Calu3 (cell line): ENCODE measurements around the gene PLCD1. TPM values are rescaled to one million over a fixed set of nuclear protein-coding genes. Genes with fewer than 3 reads are reported as not detected.

Source experiments
- BruUV-seq: library from RNA; stranded (reverse); fragments of 400-500 nt; replicated peaks from 2 replicates; lab custom pipeline; 2021; lab: Mats Ljungman, UMichigan
- CTCF ChIA-PET: fragments of 300-600 bp; sonication (Branson Sonifier 250); formaldehyde crosslinking; loops from one replicate; lab custom pipeline; 2022; ENCODE audit warnings: antibody characterized with exemption; lab: Charles Lee
- DNase-seq: peaks from one replicate; pipeline ENCODE4 v3.0.0; 2022
- H3K27ac Mint-ChIP-seq: one replicate; pipeline ENCODE4 v1.8.0; 2022; ENCODE audit warnings: mixed read lengths; ENCODE audit not compliant: unreplicated experiment
- H3K27me3 Mint-ChIP-seq: one replicate; pipeline ENCODE4 v1.8.0; 2022; ENCODE audit warnings: mixed read lengths; ENCODE audit not compliant: unreplicated experiment
- H3K36me3 Mint-ChIP-seq: one replicate; pipeline ENCODE4 v1.8.0; 2022; ENCODE audit warnings: mild to moderate bottlenecking, moderate library complexity, mixed read lengths; ENCODE audit not compliant: insufficient read depth, unreplicated experiment
- H3K4me1 Mint-ChIP-seq: one replicate; pipeline ENCODE4 v1.8.0; 2022; ENCODE audit warnings: mild to moderate bottlenecking, low read depth, mixed read lengths; ENCODE audit not compliant: unreplicated experiment
- H3K4me3 Mint-ChIP-seq: one replicate; pipeline ENCODE4 v1.8.0; 2022; ENCODE audit warnings: mild to moderate bottlenecking, low read depth, moderate library complexity, mixed read lengths; ENCODE audit not compliant: unreplicated experiment
- H3K9me3 Mint-ChIP-seq: one replicate; pipeline ENCODE4 v1.8.0; 2022; ENCODE audit warnings: low read depth, mixed read lengths; ENCODE audit not compliant: unreplicated experiment
- CTCF ChIP-seq: fragments of 200-600 bp; IDR thresholded peaks from one replicate; pipeline ENCODE4 v1.8.0; 2022; ENCODE audit warnings: antibody characterized with exemption; ENCODE audit not compliant: unreplicated experiment
- intact Hi-C: fragments of 100-400 bp; cut with micrococcal nuclease; formaldehyde crosslinking; loops from one replicate; pipeline ENCODE4 v1.10.0; 2022; ENCODE audit not compliant: unreplicated experiment
- total RNA-seq: library from RNA; stranded (reverse); gene quantifications from 2 replicates; pipeline ENCODE4 v1.2.3, GENCODE V29; 2022

The PLCD1 gene
- total RNA-seq, 1 experiment from 2014 or later: 9.8 TPM

- CTCF ChIA-PET: no interaction called here
- DNase-seq: no peak
- no peak overlapping the region for H3K4me3 Mint-ChIP-seq
- no peaks in the 10 kb centered on the region for H3K4me1 Mint-ChIP-seq
- no peaks in the 10 kb centered on the region for H3K9me3 Mint-ChIP-seq
- no peak overlapping the region for H3K27ac Mint-ChIP-seq
- intact Hi-C loops: no loop called here
- peaks cover 29% of the 10 kb centered on the region for H3K27me3 Mint-ChIP-seq
- TF ChIP-seq CTCF: no peak
- H3K36me3 Mint-ChIP-seq: no peaks in the 10 kb centered on the region
- BruUV-seq: no TSS peak
Observed at GRCh38 chr3:38051131-38051530, 21.7 kb upstream of the PLCD1 start.

- no peak for TF ChIP-seq CTCF
- H3K4me3 Mint-ChIP-seq: no peak overlapping the region
- H3K4me1 Mint-ChIP-seq: no peaks in the 10 kb centered on the region
- BruUV-seq: no TSS peak
- CTCF ChIA-PET: no interaction called here
- no peak for DNase-seq
- H3K27ac Mint-ChIP-seq: no peak overlapping the region
- intact Hi-C loops: no loop called here
- H3K36me3 Mint-ChIP-seq: no peaks in the 10 kb centered on the region
- H3K9me3 Mint-ChIP-seq: no peaks in the 10 kb centered on the region
- peaks cover 19% of the 10 kb centered on the region for H3K27me3 Mint-ChIP-seq
Observed at GRCh38 chr3:38049358-38050126, 20.1 kb upstream of the PLCD1 start.

GRCh38 chr3:38047896-38048295 is 18.5 kb upstream of the PLCD1 start:
- no TSS peak for BruUV-seq
- CTCF ChIA-PET: interaction anchor here (0.8 kb wide), 1 partner anchor 242 kb away, joined by 3 read pairs; no protein-coding TSS in a partner anchor
- TF ChIP-seq CTCF: no peak
- no peak for DNase-seq
- H3K4me3 Mint-ChIP-seq: no peak overlapping the region
- H3K36me3 Mint-ChIP-seq: no peaks in the 10 kb centered on the region
- H3K27ac Mint-ChIP-seq: no peak overlapping the region
- peaks cover 16% of the 10 kb centered on the region for H3K27me3 Mint-ChIP-seq
- no peaks in the 10 kb centered on the region for H3K9me3 Mint-ChIP-seq
- intact Hi-C loops: no loop called here
- H3K4me1 Mint-ChIP-seq: no peaks in the 10 kb centered on the region

GRCh38 chr3:38046821-38047220 is 17.4 kb upstream of the PLCD1 start:
- BruUV-seq: no TSS peak
- intact Hi-C loops: no loop called here
- Mint-ChIP-seq H3K27me3 (peaks cover 12% of the 10 kb centered on the region), H3K27ac (no peak overlapping the region), H3K4me1 (no peaks in the 10 kb centered on the region), H3K4me3 (no peak overlapping the region), H3K36me3 (no peaks in the 10 kb centered on the region), H3K9me3 (no peaks in the 10 kb centered on the region)
- CTCF ChIA-PET: no interaction called here
- DNase-seq: no peak
- no peak for TF ChIP-seq CTCF
